CD4-positive, alpha-beta T cell treated with Interleukin-4 for 1 hour (primary cell): ENCODE measurements around the gene PCK1.

Source experiments
- DNase-seq, 2 donors: peaks; one replicate each; pipeline ENCODE4 v3.0.0-alpha.2; 2020 to 2022

PCK1 gene

GRCh38 chr20:57561356-57562279, 708 bp downstream of the PCK1 start:
- no peak for DNase-seq

- DNase-seq: no peak
Observed at GRCh38 chr20:57562541-57563465, 1.9 kb downstream of the PCK1 start.

- DNase-seq: no peak
Observed at GRCh38 chr20:57563522-57563921, 2.6 kb downstream of the PCK1 start.

- DNase-seq: no peak
Observed at GRCh38 chr20:57564180-57564802, 3.4 kb downstream of the PCK1 start.

- DNase-seq: no peak
Observed at GRCh38 chr20:57564951-57565642, 4.2 kb downstream of the PCK1 start.

GRCh38 chr20:57566399-57566798, 5.5 kb downstream of the PCK1 start:
- no peak for DNase-seq

- DNase-seq: no peak
Observed at GRCh38 chr20:57566803-57567459, 6.0 kb downstream of the PCK1 start.

- DNase-seq: no peak
Observed at GRCh38 chr20:57567471-57568079, 6.7 kb downstream of the PCK1 start.

- no peak for DNase-seq
Observed at GRCh38 chr20:57568088-57568896, 7.4 kb downstream of the PCK1 start.

- DNase-seq: no peak
Observed at GRCh38 chr20:57568960-57569359, 8.1 kb downstream of the PCK1 start.

- DNase-seq: no peak
Observed at GRCh38 chr20:57570145-57570850, 9.4 kb downstream of the PCK1 start.

GRCh38 chr20:57570920-57571319, 10.0 kb downstream of the PCK1 start:
- no peak for DNase-seq

- DNase-seq: no peak
Observed at GRCh38 chr20:57571782-57572416, 11.0 kb downstream of the PCK1 start.

GRCh38 chr20:57573242-57573641, 12.3 kb downstream of the PCK1 start:
- no peak for DNase-seq

- DNase-seq: no peak
Observed at GRCh38 chr20:57573894-57574293, 13.0 kb downstream of the PCK1 start.

- DNase-seq: no peak
Observed at GRCh38 chr20:57574954-57575353, 14.0 kb downstream of the PCK1 start.

- no peak for DNase-seq
Observed at GRCh38 chr20:57576002-57576401, 15.1 kb downstream of the PCK1 start.

GRCh38 chr20:57576617-57577550, 16.0 kb downstream of the PCK1 start:
- no peak for DNase-seq
